Spinal cord (tissue), 10 donors: ENCODE data around the gene DNAJC11. TPM values are rescaled to one million over a fixed set of nuclear protein-coding genes. Genes with fewer than 3 reads are reported as not detected.
"Not testable (repeated sequence)": the region's sequence is repeated elsewhere in the genome, so short reads cannot be mapped to it uniquely, and the experiment has no call there.

ENCODE experiments used
- DNase-seq, 6 donors: peaks; one replicate each; pipeline versions ENCODE4 v3.0.0 to v3.0.0-alpha.2; 2013 to 2015; ENCODE audit warnings: low spot score in 6 of 6, low read depth in 4 of 6
- H3K27ac ChIP-seq: one replicate; pipeline ENCODE4 v1.5.1; 2013; ENCODE audit warnings: low read depth, low read length, control low read depth
- H3K27me3 ChIP-seq: one replicate; pipeline ENCODE4 v1.6.1; 2013; ENCODE audit warnings: low read length; ENCODE audit not compliant: control insufficient read depth, insufficient read depth
- H3K36me3 ChIP-seq: one replicate; pipeline ENCODE4 v1.6.1; 2013; ENCODE audit warnings: low read length; ENCODE audit not compliant: control insufficient read depth, insufficient read depth
- H3K4me1 ChIP-seq: one replicate; pipeline ENCODE4 v1.6.1; 2013; ENCODE audit warnings: low read length; ENCODE audit not compliant: control insufficient read depth, insufficient read depth
- H3K4me3 ChIP-seq: one replicate; pipeline ENCODE4 v1.5.1; 2013; ENCODE audit warnings: low read depth, low read length, control low read depth
- H3K9me3 ChIP-seq: one replicate; pipeline ENCODE4 v1.6.1; 2013; ENCODE audit warnings: low read length; ENCODE audit not compliant: control insufficient read depth, insufficient read depth
- WGBS: methylation state at CpG from one replicate; pipeline ENCODE4 v1.1.5; 2013; ENCODE audit warnings: missing lambda C conversion rate; ENCODE audit not compliant: insufficient coverage; 5-methylcytosine and 5-hydroxymethylcytosine counted together
- polyA plus RNA-seq, 2 donors: library from polyadenylated mRNA; unstranded; fragments of 120-200 nt; gene quantifications; one replicate each; pipeline ENCODE4 v1.2.1, GENCODE V29; 2013; ENCODE audit not compliant: insufficient read length in 2 of 2
- total RNA-seq, 2 donors: library from RNA; depleted of rRNA in 1 of 2; stranded (reverse); fragments of 120-200 nt in 1 of 2; fragments of >200 nt in 1 of 2; gene quantifications; one replicate each; pipeline versions ENCODE4 v1.2.3 to v1.2.4, GENCODE V29; 2013 to 2014
- donor health status: healthy.

DNAJC11 gene
- total and polyA plus RNA-seq, 4 donors = 32.5 to 58.5 (median 40.0) TPM

DNA sequence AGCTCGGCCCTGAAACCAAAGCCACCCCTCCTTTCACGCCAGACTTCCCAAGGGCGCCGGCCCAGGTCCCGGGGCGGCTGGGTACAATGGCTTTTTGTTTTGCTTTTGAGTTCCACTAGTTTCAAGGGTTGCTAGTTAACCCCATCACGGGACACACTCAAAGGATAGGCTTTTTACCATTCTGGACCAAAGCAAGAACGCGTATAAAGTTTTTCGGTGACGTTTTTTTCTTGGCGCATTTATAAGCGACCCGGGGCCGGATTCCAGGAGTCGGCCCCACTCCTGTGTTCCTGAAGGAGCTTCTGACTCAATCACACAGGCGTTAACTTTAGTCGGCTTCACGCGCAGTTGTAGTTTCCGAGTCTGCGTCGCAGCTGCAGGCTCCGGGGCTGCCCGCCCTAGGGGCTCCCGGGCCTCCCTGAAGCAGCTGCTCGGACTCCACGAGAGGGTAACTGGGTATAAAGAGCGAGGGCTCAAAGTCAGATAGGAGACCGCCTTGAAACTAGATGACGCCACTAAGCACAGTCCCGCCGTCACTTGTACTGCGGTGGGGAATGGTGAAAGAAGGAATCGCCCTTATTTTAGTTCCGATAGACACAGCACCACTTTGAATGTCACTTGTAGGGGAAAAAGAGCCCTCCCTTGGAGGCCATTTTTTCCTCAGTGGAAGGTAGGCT is 98.2 kb downstream of the DNAJC11 start:
- Histone ChIP-seq H3K27me3 (no peaks in the 10 kb centered on the region), H3K36me3 (peaks cover 12% of the 10 kb centered on the region), H3K9me3 (no peaks in the 10 kb centered on the region), H3K27ac (peak overlapping the region; percentile 99), H3K4me1 (peaks cover 50% of the 10 kb centered on the region), H3K4me3 (peak overlapping the region; percentile 51)
- under 1% methylated on average over 30 of the region's 36 CpGs for WGBS
- peak in 3 of 6 donors; percentile 60 to 88 (median 73) for DNase-seq

DNA sequence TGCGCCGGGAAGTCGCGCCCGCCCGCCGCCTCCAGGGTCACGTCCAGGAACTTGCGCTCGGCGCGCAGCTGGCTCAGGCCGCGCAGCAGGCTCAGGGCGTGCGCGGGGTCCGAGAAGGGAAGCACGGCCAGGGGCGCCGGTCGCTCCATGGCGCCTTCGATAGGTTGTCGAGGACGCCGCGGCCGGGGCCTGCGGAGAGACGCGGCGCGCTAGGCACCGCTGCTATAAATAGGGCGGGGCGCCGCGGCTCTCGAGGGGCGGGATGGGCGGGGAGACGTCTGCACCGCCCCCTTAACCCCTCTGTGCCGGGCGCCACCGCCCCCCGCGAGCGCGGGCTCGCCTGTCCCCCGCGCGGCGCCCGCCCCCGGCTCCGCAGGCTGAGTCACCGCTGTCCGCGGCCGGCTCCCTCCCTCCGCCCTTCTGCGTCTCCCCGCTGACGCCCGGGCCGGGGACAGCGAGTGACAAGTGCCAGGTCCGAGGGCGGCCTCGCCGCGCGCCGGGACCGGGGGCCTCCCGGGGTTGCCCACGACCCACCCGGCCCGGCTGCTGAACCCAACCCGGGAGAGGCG is 98.9 kb downstream of the DNAJC11 start, which contains the start of gene KLHL21:
Gene KLHL21, minus strand, starts transcription at position 201 of the 569 bp plus-strand sequence. Its CDS starts 52 bp downstream, at position 149.
- Histone ChIP-seq H3K36me3 (peaks cover 18% of the 10 kb centered on the region), H3K4me1 (peaks cover 54% of the 10 kb centered on the region), H3K4me3 (peak within 1 kb of the TSS; percentile 76), H3K9me3 (no peaks in the 10 kb centered on the region), H3K27me3 (no peaks in the 10 kb centered on the region), H3K27ac (peak within 1 kb of the TSS; percentile 99)
- WGBS = under 1% methylated on average over 83 of the region's 84 CpGs
- DNase-seq = peak in 3 of 6 donors; percentile 50 to 93 (median 88)

DNA sequence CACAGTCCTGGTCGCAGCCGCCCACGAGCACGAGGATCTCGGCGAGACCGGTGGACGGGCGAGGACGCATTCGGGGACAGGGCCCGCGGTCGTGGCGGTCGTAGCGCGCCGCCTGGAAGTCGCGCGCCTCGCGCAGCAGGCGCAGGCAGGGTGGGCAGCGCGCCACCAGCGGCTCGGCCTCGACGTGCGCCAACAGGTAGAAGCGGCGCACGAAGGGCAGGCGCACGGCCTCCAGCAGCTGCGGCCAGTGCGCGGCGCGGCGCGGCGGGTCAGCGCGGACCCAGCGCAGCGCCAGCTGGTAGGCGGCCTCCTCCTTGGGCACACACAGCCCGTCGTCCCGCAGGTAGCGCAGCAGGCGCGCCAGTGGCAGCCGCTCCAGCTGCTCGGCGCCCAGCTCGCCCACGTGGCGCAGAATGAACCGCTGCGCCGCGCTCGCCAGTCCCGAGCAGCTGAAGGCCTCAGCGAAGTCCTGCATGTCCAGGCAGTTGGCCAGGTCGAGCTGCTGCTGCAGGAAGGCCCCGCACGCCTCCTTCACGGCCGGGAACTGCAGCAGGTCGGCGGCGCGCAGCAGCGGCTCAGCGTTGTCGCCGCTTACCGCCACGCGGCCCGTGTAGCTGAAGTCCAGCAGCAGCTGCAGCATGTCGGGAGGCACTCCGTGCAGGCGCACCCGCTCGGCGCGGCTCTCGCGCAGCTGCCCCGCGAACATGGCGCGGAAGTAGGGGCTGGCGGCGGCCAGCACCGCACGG is 99.5 kb downstream of the DNAJC11 start:
- WGBS = under 1% methylated on average over 103 of the region's 103 CpGs
- Histone ChIP-seq H3K27ac (peak overlapping the region; percentile 71), H3K4me3 (peak overlapping the region; percentile 76), H3K36me3 (peaks cover 24% of the 10 kb centered on the region), H3K27me3 (no peaks in the 10 kb centered on the region), H3K9me3 (no peaks in the 10 kb centered on the region), H3K4me1 (peaks cover 60% of the 10 kb centered on the region)
- DNase-seq = peak in 1 of 6 donors; percentile 42

DNA sequence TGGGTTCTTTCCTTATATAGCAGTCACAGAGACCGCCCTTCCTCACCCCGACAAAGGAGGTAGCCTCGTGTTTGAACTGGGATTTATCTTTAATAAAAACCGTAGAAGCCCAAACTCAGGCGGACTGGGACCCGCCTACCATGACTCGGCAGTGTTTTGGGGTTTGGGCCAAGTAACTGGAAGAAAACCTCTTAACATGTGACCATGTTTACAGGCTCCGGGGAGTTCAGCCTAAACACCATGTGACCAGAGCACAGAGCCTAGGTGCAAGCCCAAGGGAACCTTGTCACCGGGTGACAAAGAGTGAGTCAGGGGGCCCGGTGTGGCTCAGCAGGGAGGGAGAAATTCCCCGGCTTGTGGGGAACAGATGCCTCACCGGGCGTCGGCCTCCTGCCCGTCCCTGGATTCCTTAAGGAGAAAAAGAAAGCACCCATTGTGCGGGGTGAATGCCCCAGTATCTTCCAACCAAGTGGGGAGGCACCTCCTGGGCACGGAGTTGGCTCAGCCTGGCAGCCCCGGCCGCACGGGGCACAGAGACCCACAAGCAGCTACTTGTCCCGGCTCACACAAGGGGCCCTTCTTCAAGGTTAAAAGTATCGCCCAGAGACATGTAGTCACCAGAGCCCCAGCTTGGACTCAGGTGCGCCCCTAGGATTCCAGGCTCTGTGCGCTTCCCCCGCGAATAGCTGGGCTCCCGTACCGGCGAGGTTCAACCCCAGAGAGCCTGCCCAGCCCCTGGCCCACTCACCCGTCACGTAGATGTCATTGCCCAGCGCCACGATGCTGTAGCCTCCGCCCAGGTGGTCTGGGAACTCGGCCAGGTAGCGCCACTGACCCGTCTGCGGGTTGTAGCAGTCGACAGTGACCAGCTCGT is 100.3 kb downstream of the DNAJC11 start:
- WGBS = under 1% methylated on average over 37 of the region's 40 CpGs
- Histone ChIP-seq H3K27ac (peak overlapping the region; percentile 71), H3K4me1 (peaks cover 66% of the 10 kb centered on the region), H3K9me3 (no peaks in the 10 kb centered on the region), H3K36me3 (peaks cover 31% of the 10 kb centered on the region), H3K4me3 (peak overlapping the region; percentile 76), H3K27me3 (no peaks in the 10 kb centered on the region)
- peak in 2 of 6 donors; percentile 62 to 77 for DNase-seq

DNA sequence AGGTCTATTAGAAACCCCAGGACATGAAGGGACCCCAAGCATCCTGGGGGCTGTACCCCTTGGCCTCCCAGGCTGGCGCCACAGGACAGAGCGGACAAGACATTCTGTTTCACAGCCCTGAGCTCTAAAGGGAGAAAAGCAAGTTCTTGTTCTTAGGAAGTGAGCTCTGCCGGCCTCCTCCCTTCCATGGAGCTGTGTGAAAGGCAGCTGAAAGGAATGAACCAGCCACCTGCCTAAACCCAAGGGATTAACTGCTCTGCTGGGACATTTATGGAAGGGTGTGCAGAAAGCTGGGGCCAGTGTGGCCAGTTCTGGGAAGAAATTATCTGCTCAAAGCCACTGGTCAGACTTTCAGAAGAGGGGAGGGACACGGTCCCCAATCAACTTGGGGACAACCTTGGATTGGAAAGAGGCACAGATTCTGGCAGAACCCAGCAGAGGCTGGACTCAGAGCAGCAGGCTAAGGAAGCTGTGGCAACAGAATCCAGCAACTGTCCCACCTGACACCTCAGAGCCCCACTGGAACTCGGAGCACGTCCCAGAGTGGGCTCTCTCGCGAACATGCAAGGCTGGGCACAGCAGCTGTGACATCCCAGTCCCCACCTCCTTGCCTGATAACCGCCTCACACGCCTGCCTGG is 101.1 kb downstream of the DNAJC11 start:
- Histone ChIP-seq H3K4me1 (peaks cover 66% of the 10 kb centered on the region), H3K27ac (peak overlapping the region; percentile 71), H3K4me3 (peak overlapping the region; percentile 76), H3K27me3 (no peaks in the 10 kb centered on the region), H3K36me3 (peaks cover 39% of the 10 kb centered on the region), H3K9me3 (no peaks in the 10 kb centered on the region)
- WGBS = 19% methylated on average over 9 of the region's 10 CpGs
- no peak for DNase-seq

DNA sequence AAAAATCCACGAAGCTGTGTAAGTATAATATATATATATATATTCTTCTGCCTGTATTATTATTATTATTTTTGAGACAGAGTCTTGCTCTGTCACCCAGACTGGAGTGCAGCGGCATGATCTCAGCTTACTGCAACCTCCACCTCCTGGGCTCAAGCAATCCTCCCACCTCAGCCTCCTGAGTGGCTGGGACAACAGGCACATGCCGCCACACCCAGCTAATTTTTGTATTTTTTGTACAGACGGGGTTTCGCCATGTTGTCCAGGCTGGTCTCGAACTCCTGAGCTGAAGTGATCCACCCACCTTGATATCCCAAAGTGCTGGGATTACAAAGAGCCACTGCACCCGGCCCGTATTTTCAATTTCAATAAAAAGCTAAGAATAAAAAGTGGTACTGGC is 101.6 kb downstream of the DNAJC11 start:
- H3K27me3 ChIP-seq, H3K4me3 ChIP-seq, DNase-seq, H3K9me3 ChIP-seq, H3K27ac ChIP-seq: not testable (repeated sequence)
- peaks cover 43% of the 10 kb centered on the region for H3K36me3 ChIP-seq
- WGBS = 80% methylated on average over 1 of the region's 8 CpGs
- peaks cover 66% of the 10 kb centered on the region for H3K4me1 ChIP-seq

DNA sequence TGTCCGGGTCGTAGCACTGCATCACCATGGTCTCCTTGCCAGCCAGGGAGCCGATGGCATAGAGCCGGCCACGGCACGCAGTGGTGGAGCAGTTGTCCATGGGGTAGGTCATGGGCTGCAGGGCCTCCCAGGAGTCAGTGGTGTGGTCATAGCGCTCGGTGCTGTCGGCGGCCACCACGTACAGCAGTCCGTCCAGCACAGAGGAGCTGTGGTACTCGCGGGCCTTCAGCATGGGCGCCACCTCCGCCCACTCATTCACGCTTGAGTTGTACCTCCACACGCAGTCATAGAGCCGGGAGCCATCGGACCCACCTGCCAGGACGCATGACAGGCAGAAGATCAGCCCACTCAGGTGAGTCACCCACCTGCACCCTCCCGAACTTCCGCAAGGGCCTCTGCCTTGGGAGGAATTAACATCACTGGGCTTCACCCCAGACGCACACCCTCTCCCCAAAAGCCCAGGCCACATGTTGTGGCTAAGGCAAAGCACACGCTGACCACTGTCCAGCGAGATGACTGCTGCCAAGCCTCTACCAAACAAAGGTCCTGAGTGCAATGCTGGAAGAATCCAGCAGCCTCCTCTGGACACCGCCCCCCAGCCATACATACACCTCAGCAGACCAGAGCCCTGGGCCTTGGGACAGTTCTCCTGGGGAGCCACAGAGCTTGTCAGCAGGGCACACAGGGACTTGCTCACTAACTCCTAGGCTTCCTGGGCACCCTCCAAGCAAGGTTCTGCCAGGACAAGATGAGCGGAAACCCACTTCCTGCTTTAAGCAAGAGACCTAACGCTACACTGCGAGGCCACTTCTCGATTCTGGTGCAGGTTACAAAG is 102.3 kb downstream of the DNAJC11 start:
- Histone ChIP-seq H3K9me3 (no peaks in the 10 kb centered on the region), H3K27ac (no peak overlapping the region), H3K4me1 (peaks cover 60% of the 10 kb centered on the region), H3K36me3 (peaks cover 49% of the 10 kb centered on the region), H3K27me3 (no peaks in the 10 kb centered on the region), H3K4me3 (no peak overlapping the region)
- DNase-seq = no peak
- 88% methylated on average over 27 of the region's 31 CpGs for WGBS

DNA sequence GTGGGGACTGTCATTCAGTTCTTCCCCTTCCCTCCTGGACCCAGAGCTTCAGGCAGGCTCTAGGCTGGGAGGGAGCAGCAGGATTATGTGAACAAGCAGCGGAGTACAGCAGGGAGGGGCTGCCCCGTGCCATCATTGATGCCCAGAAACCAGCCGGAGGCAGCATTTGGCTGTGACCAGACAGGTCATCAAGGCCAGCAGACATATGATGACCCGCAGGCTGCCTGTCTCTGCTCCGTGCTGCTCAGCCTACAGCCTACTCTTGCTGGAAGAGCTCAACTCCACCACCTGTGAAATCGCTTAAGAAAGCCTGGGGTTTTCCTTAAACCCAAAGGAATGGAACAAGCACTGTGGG is 103.9 kb downstream of the DNAJC11 start:
- Histone ChIP-seq H3K4me3 (no peak overlapping the region), H3K27ac (no peak overlapping the region), H3K9me3 (no peaks in the 10 kb centered on the region), H3K36me3 (peaks cover 65% of the 10 kb centered on the region), H3K27me3 (no peaks in the 10 kb centered on the region), H3K4me1 (peaks cover 46% of the 10 kb centered on the region)
- DNase-seq = no peak
- 98% methylated on average over 6 of the region's 6 CpGs for WGBS
